IPS DF 6.9 (cell line): Measurements from ENCODE around the gene PRC1.

Experiments used
- DNase-seq: peaks from one replicate; pipeline ENCODE4 v3.0.0-alpha.2; 2013; ENCODE audit warnings: low read depth, low spot score
- H3K27ac ChIP-seq: one replicate; pipeline ENCODE4 v1.5.1; 2013; ENCODE audit warnings: low read length, control low read depth
- H3K27me3 ChIP-seq: 2 replicates; pipeline ENCODE4 v1.6.1; 2013; ENCODE audit warnings: mild to moderate bottlenecking, low read length; ENCODE audit not compliant: control insufficient read depth, insufficient read depth
- H3K36me3 ChIP-seq: 2 replicates; pipeline ENCODE4 v1.6.1; 2013; ENCODE audit warnings: low read length; ENCODE audit not compliant: control insufficient read depth, insufficient read depth
- H3K4me1 ChIP-seq: 2 replicates; pipeline ENCODE4 v1.6.1; 2013; ENCODE audit warnings: low read length; ENCODE audit not compliant: control insufficient read depth, insufficient read depth
- H3K4me3 ChIP-seq: 2 replicates; pipeline ENCODE4 v1.5.1; 2013; ENCODE audit warnings: mild to moderate bottlenecking, low read length
- H3K9me3 ChIP-seq: 2 replicates; pipeline ENCODE4 v1.6.1; 2013; ENCODE audit warnings: low read length, inconsistent platforms; ENCODE audit not compliant: control insufficient read depth, insufficient read depth
- WGBS: extraction: QIAGEN DNeasy Blood & Tissue Kit; methylation state at CpG from one replicate; pipeline ENCODE4 v1.1.7; 2013; ENCODE audit warnings: mixed read lengths, missing lambda C conversion rate; ENCODE audit not compliant: insufficient read length, insufficient coverage; 5-methylcytosine and 5-hydroxymethylcytosine counted together

The PRC1 gene

DNA sequence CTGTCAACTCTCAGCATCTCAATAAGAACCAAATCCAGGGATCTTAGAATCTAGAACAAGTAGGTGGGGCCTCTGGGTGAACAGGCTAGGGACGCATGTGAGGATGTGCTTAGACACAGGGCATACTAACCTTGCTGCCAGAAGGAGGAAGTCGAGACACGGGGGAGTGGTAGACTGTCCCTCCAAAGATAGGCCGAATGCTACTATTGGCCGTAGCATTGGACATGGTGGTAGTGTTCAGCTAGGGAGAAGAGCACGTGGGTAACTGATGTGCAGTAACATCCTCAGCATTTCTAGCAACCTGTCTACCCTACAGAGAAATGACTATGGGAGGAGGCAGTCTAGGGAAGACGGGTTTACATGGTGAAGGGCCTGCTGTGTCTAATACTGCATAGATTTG lies 24.1 kb downstream of the PRC1 start:
- H3K4me1 ChIP-seq = no peaks in the 10 kb centered on the region
- peaks cover 53% of the 10 kb centered on the region for H3K36me3 ChIP-seq
- H3K27me3 ChIP-seq = no peaks in the 10 kb centered on the region; the same call in 1 of the 2 replicates
- no CpG with 5 or more reads among the region's 7 CpGs for WGBS
- no peak overlapping the region for H3K27ac ChIP-seq
- no peaks in the 10 kb centered on the region for H3K9me3 ChIP-seq
- no peak overlapping the region for H3K4me3 ChIP-seq
- DNase-seq = no peak

DNA sequence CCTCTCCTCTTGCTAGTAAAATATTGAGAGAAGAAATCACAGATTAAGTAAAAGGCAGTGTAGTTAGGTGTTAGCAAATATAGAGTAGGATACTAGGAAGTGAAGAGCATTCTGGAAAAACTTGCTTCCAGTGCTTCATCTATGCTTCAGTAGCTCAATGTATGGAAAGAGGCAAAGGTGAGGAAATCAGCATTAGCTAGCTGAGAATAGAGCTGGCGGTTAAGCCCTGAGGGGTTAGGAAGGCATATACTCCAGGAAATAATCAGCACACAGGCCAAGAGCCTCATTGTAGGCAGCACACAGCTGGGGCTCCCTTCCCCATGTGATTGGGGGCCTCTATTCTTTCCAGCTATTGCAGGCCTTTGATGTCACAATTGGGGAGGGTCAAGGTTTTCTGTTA lies 25.9 kb downstream of the PRC1 start:
- H3K4me3 ChIP-seq = no peak overlapping the region
- no peaks in the 10 kb centered on the region for H3K4me1 ChIP-seq
- no CpG with 5 or more reads among the region's 1 CpG for WGBS
- no peak overlapping the region for H3K27ac ChIP-seq
- H3K36me3 ChIP-seq = peaks cover 42% of the 10 kb centered on the region
- H3K27me3 ChIP-seq = no peaks in the 10 kb centered on the region
- no peaks in the 10 kb centered on the region for H3K9me3 ChIP-seq
- no peak for DNase-seq

DNA sequence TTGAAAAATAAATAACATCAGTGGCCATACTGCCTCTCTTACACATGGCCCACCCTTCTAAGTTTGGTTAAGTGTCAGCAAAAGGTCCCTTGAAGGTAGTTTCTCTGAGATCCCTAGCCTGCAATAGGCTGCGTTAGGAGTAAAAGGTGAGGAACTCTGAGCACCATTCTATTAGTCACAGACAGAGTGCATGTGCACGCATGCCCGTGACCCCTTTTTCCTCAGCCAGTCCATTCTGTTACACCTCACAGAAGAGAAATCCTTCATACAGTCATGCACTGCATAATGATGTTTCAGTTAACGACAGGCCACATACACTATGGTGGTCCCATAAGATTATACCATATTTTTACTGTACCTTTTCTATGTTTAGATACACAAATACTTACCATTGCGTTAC lies 27.1 kb downstream of the PRC1 start:
- Histone ChIP-seq H3K36me3 (peaks cover 39% of the 10 kb centered on the region), H3K9me3 (no peaks in the 10 kb centered on the region), H3K4me3 (no peak overlapping the region), H3K27ac (no peak overlapping the region), H3K4me1 (no peaks in the 10 kb centered on the region), H3K27me3 (no peaks in the 10 kb centered on the region)
- DNase-seq = no peak
- WGBS = no CpG with 5 or more reads among the region's 5 CpGs

DNA sequence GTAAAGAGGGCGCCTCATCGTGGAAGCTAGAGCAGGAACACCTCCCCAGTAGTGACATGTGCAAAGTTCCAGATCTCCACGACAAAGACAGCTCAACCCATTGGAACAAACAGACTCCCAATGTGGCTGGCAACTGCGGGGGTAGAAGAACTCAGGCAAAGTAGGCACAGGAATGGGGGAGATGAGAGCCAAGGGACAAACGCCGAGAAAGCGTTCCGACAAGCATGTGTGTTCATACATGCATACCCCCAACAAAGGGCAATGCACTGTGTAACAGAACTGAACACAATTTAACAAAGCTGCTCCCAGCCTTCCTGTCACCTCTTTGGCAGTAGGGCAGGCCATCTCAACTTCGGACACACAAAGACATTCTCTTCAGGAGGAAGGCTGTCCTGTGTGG lies 28.1 kb downstream of the PRC1 start:
- WGBS = no CpG with 5 or more reads among the region's 9 CpGs
- H3K4me1 ChIP-seq = no peaks in the 10 kb centered on the region
- no peak for DNase-seq
- no peak overlapping the region for H3K4me3 ChIP-seq
- no peak overlapping the region for H3K27ac ChIP-seq
- no peaks in the 10 kb centered on the region for H3K9me3 ChIP-seq
- H3K36me3 ChIP-seq = peaks cover 39% of the 10 kb centered on the region
- no peaks in the 10 kb centered on the region for H3K27me3 ChIP-seq

DNA sequence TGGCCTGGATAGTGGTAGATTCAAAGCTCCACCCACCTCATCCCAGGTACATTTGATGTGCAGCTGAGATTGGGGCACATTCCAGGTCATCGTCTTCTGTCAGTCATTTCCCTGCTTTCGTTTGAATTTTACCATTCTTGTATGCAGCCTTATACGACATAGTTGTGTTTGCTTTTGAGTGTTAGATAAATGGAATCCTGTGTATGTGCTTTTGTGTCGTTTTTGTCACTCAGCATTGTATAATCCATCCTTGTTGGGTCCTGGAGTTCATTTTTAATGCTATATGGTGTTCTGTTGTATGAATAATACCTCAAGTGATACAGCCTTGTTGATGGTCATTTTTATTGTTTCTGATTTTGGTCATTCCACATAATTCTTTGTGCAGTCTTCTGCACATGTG lies 32.3 kb downstream of the PRC1 start:
- no peak for DNase-seq
- no peaks in the 10 kb centered on the region for H3K9me3 ChIP-seq
- no CpG with 5 or more reads among the region's 4 CpGs for WGBS
- no peaks in the 10 kb centered on the region for H3K27me3 ChIP-seq
- H3K4me1 ChIP-seq = peaks cover 4% of the 10 kb centered on the region
- H3K27ac ChIP-seq = no peak overlapping the region
- H3K36me3 ChIP-seq = peaks cover 11% of the 10 kb centered on the region
- H3K4me3 ChIP-seq = no peak overlapping the region

DNA sequence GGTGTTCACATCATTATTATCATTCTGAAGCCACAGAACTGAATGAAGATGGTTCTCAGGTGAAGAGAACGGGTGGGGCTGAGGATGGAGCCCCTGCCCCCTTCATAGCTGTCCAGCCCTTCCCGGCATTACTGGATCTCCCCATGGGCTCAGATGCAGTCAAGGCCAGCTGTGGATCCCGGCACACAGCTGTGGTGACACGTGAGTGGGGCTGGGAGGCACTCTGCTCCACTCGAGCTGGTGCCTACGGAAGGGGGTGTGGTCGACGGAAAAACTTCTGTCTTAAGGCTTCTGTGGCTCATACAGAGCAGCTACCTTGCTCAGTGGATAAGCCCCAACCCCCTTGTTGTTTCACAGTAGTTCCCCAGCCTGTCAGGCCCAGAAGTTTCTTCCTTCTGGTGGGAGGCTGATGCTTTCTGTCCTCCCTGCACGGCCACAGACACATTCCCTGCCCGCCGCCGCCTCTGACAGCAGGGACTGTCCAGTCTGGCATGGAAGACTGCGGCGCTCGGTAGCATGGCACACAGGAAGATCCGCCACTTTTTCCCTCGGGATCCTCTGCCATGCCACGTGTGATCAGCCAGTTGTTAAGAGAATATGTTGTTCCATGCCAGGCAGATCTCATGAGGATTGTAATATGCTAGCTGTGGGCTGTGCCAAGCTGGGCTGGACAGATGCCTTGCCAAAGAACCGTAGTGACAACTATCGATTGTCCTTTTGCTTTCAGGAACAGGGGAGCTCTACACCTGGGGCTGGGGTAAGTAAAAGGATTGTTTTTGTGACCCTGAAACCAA lies 33.8 kb downstream of the PRC1 start:
- DNase-seq = no peak
- Histone ChIP-seq H3K4me3 (no peak overlapping the region), H3K27ac (no peak overlapping the region), H3K36me3 (peaks cover 4% of the 10 kb centered on the region; the same call in 1 of the 2 replicates), H3K27me3 (no peaks in the 10 kb centered on the region), H3K4me1 (peaks cover 6% of the 10 kb centered on the region), H3K9me3 (no peaks in the 10 kb centered on the region)
- no CpG with 5 or more reads among the region's 20 CpGs for WGBS

DNA sequence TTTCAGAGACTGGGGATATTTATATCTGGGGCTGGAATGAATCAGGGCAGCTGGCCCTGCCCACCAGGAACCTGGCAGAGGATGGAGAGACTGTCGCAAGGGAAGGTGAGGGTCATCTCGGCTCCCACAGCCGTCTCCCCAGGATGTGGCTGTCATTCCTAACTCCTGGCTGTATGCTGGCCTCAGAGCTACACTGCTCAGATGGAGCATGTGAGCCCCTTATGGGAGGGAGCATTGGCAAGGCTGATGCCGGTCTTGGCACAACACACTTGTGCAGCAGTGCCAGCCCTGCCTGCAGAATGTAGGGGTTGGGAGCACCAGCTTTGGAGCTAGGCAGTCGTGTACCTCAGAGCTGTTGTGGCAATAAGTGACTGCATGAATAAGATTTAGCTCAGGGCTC lies 34.4 kb downstream of the PRC1 start:
- Histone ChIP-seq H3K9me3 (no peaks in the 10 kb centered on the region), H3K27ac (no peak overlapping the region), H3K4me3 (no peak overlapping the region), H3K36me3 (peaks cover 4% of the 10 kb centered on the region; the same call in 1 of the 2 replicates), H3K4me1 (peaks cover 6% of the 10 kb centered on the region), H3K27me3 (no peaks in the 10 kb centered on the region)
- no peak for DNase-seq
- WGBS = no CpG with 5 or more reads among the region's 5 CpGs

DNA sequence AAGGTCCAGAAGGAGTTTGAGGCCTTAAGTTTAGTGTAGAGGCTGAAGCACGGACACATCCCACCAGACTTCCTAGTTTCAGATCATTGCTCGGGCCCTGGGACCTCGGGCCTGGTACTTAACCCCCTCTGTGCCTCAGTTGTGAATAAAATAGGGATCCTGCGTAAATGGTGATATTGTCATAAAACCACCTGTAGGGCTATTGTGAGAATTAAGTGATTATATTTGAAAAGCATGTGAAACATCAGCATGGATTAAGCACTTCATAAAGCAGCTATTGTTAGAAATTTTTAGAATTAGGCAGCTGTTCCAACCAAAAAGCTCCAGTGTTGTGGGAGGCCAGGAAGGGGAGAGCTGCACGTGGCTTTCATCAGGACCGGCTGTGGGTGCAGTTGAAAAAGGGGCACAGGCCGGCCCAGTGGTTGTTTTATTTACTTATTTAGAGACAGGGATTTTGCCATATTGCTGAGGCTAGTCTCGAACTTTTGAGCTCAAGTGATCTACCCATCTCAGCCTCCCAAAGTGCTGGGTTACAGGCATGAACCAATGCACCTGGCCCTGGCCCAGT lies 35.2 kb downstream of the PRC1 start:
- Histone ChIP-seq H3K27me3 (no peaks in the 10 kb centered on the region), H3K27ac (no peak overlapping the region), H3K36me3 (peaks cover 4% of the 10 kb centered on the region; the same call in 1 of the 2 replicates), H3K9me3 (no peaks in the 10 kb centered on the region), H3K4me1 (peaks cover 6% of the 10 kb centered on the region), H3K4me3 (no peak overlapping the region)
- no CpG with 5 or more reads among the region's 8 CpGs for WGBS
- no peak for DNase-seq

DNA sequence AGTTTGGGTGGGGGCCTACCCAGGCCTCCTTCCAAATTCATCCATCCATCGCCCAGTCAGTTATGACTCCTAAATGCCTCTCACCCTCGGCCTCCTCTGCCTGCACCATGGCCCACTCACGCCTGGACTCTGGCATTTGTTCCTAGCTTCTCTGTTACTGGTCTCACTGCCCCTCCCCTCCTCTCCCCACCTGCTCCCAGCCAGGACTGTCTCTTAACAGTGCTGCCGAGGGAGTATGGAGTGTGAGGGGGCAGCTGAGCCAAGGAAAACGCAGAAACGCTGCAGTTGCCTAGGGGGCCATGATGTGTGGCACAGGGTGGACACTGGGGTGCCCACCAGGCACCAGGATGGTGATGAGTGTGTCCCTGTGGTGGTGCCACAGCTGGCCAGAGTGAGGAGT lies 36.5 kb downstream of the PRC1 start:
- peaks cover 11% of the 10 kb centered on the region for H3K36me3 ChIP-seq
- H3K27ac ChIP-seq = no peak overlapping the region
- H3K27me3 ChIP-seq = no peaks in the 10 kb centered on the region
- no peak for DNase-seq
- H3K9me3 ChIP-seq = no peaks in the 10 kb centered on the region
- WGBS = no CpG with 5 or more reads among the region's 6 CpGs
- H3K4me3 ChIP-seq = no peak overlapping the region
- H3K4me1 ChIP-seq = peaks cover 6% of the 10 kb centered on the region

DNA sequence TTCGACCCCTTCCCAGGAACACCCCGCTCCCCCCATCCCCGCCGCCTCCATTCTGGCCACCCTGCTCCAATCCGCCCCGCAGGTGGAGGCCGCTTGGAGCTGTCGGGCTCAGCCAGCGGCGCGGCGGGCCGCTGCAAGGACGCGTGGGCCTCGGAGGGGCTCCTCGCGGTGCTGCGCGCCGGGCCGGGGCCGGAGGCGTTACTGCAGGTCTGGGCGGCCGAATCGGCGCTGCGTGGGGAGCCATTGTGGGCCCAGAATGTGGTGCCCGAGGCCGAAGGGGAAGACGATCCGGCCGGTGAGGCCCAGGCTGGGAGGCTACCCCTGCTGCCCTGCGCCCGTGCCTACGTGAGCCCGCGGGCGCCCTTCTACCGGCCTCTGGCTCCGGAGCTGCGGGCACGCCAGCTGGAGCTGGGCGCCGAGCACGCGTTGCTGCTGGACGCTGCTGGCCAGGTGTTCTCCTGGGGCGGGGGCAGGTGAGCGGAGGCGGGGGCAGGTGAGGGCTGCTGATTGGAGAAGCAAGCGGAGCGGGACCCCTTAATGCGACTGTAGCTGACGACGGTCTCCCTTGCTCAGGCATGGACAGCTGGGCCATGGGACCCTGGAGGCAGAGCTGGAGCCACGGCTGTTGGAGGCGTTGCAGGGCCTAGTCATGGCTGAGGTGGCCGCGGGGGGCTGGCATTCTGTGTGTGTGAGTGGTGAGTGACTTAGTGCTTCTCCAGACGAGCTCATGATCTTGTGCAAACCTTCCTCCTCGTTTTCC lies 37.1 kb downstream of the PRC1 start:
- H3K9me3 ChIP-seq = no peaks in the 10 kb centered on the region
- peaks cover 12% of the 10 kb centered on the region for H3K36me3 ChIP-seq
- H3K27ac ChIP-seq = no peak overlapping the region
- H3K27me3 ChIP-seq = no peaks in the 10 kb centered on the region
- WGBS = no CpG with 5 or more reads among the region's 63 CpGs
- peak overlapping the region; percentile 69; the same call in 1 of the 2 replicates for H3K4me3 ChIP-seq
- DNase-seq = no peak
- H3K4me1 ChIP-seq = peaks cover 6% of the 10 kb centered on the region
